Caki2 (cell line): Measurements from ENCODE around the gene STC2. TPM values are rescaled to one million over a fixed set of nuclear protein-coding genes. Genes with fewer than 3 reads are reported as not detected.

Experiments
- DNase-seq: peaks from one replicate; pipeline ENCODE4 v3.0.0-alpha.2; 2015; ENCODE audit warnings: low read depth
- in situ Hi-C: cut with HindIII; loops from 2 replicates; pipeline ENCODE4 v1.10.0; 2016; ENCODE audit warnings: low sequenced_read_pairs, low pct_unique_long_range_greater_than_20kb, mixed read lengths
- total RNA-seq: library from RNA; depleted of rRNA; stranded (reverse); fragments of >200 nt; shearing (Covaris generic); gene quantifications from 2 replicates; pipeline ENCODE4 v1.2.3, GENCODE V29; 2014; ENCODE audit warnings: low replicate concordance

Gene STC2
- total RNA-seq, 1 experiment from 2014 or later, result 25.5 TPM

GRCh38 chr5:173330338-173331206 is 2.4 kb upstream of the STC2 start:
- DNase-seq, result peak; percentile 60
- in situ Hi-C loops, result no loop called here

- in situ Hi-C loops, result no loop called here
- DNase-seq, result peak; percentile 87
Observed at GRCh38 chr5:173329491-173330337, 1.5 kb upstream of the STC2 start.

- in situ Hi-C loops, result no loop called here
- peak; percentile 83 for DNase-seq
Observed at GRCh38 chr5:173328844-173329490, 753 bp upstream of the STC2 start.

GRCh38 chr5:173327084-173327947 is 898 bp downstream of the STC2 start:
- in situ Hi-C loops, result no loop called here
- peak; percentile 49 for DNase-seq

- in situ Hi-C loops, result no loop called here
- peak; percentile 51 for DNase-seq
Observed at GRCh38 chr5:173326501-173326960, 1.7 kb downstream of the STC2 start.

GRCh38 chr5:173325091-173325698 is 3.0 kb downstream of the STC2 start:
- DNase-seq, result no peak
- in situ Hi-C loops, result no loop called here

GRCh38 chr5:173324115-173325001 is 3.9 kb downstream of the STC2 start:
- no peak for DNase-seq
- in situ Hi-C loops, result no loop called here

- in situ Hi-C loops, result no loop called here
- DNase-seq, result no peak
Observed at GRCh38 chr5:173323799-173324114, 4.5 kb downstream of the STC2 start.

- in situ Hi-C loops, result no loop called here
Observed at GRCh38 chr5:173323106-173323798, 5.0 kb downstream of the STC2 start.

GRCh38 chr5:173321886-173322285 is 6.3 kb downstream of the STC2 start:
- DNase-seq, result no peak
- in situ Hi-C loops, result no loop called here

More at GRCh38 chr5:173323106-173323798, 5.0 kb downstream of the STC2 start:
- no peak for DNase-seq

- DNase-seq, result no peak
- in situ Hi-C loops, result no loop called here
Observed at GRCh38 chr5:173320259-173320658, 8.0 kb downstream of the STC2 start.

- in situ Hi-C loops, result no loop called here
- DNase-seq, result no peak
Observed at GRCh38 chr5:173319646-173320045, 8.6 kb downstream of the STC2 start.

- no peak for DNase-seq
- in situ Hi-C loops, result no loop called here
Observed at GRCh38 chr5:173318881-173319620, 9.2 kb downstream of the STC2 start.

GRCh38 chr5:173318330-173318729 is 9.9 kb downstream of the STC2 start:
- no peak for DNase-seq
- in situ Hi-C loops, result no loop called here

- no peak for DNase-seq
- in situ Hi-C loops, result no loop called here
Observed at GRCh38 chr5:173317852-173318251, 10.4 kb downstream of the STC2 start.
